Left ventricle myocardium inferior (tissue), 1 donor: Measurements from ENCODE around the gene MORN3. TPM values are rescaled to one million over a fixed set of nuclear protein-coding genes. Genes with fewer than 3 reads are reported as not detected.
"Not testable (repeated sequence)": the region's sequence is repeated elsewhere in the genome, so short reads cannot be mapped to it uniquely, and the experiment has no call there.

Experiments
- DNase-seq: peaks from one replicate; pipeline ENCODE4 v3.0.0-alpha.2; 2020
- H3K27ac ChIP-seq: fragments of 200-600 bp; replicated peaks from 2 replicates; pipeline ENCODE4 v1.8.0; 2021
- H3K27me3 ChIP-seq: fragments of 200-600 bp; 2 replicates; pipeline ENCODE4 v1.8.0; 2021; ENCODE audit warnings: low read depth
- H3K36me3 ChIP-seq: fragments of 200-600 bp; 2 replicates; pipeline ENCODE4 v1.8.0; 2021
- H3K4me1 ChIP-seq: fragments of 200-600 bp; 2 replicates; pipeline ENCODE4 v1.8.0; 2021
- H3K4me3 ChIP-seq: fragments of 200-600 bp; 2 replicates; pipeline ENCODE4 v1.8.0; 2021; ENCODE audit warnings: mild to moderate bottlenecking, moderate library complexity
- H3K9me3 ChIP-seq: fragments of 200-600 bp; replicated peaks from 2 replicates; pipeline ENCODE4 v1.8.0; 2021
- CTCF ChIP-seq: fragments of 200-600 bp; IDR thresholded peaks from 2 replicates; pipeline ENCODE4 v1.8.0; 2021; ENCODE audit warnings: antibody characterized with exemption, mild to moderate bottlenecking, borderline replicate concordance
- intact Hi-C: fragments of 100-400 bp; cut with micrococcal nuclease; formaldehyde crosslinking; loops from one replicate; pipeline ENCODE4 v1.11.0; 2022
- total RNA-seq: library from RNA; stranded (reverse); fragmentation: NEBNext Ultra II Directional; extraction: Animal tissue kit (Norgen Biotek cat#: 25700); gene quantifications from one replicate; pipeline ENCODE4 v1.2.1, GENCODE V29; 2021
- donor health status: DM: no; HTN: yes; CAD: no; lungs with severe emphysema.

MORN3 gene
- total RNA-seq, 1 donor from 2014 or later, result not detected

DNA sequence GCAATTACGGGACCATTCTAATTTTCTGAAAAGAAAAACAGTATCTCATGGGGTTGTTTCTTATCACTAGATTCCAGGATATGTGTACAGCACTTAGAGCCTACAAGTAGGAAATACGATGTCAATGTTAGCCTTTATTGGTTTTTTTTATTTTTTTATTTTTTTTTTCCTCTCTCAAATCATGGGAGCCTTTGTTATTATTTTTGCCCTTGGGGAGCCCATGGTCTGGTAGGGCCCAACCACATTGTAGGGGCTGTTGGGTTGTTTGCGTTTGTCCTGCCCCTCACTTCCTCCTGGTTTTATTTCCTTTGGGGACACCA is 5.9 kb downstream of the MORN3 start:
- no peak overlapping the region for H3K4me3 ChIP-seq
- H3K27ac ChIP-seq, result no peak overlapping the region
- no peaks in the 10 kb centered on the region for H3K9me3 ChIP-seq
- DNase-seq, result no peak
- no peak for TF ChIP-seq CTCF
- H3K36me3 ChIP-seq, result no peaks in the 10 kb centered on the region
- intact Hi-C loops, result no loop called here
- peaks cover 10% of the 10 kb centered on the region for H3K4me1 ChIP-seq
- no peaks in the 10 kb centered on the region for H3K27me3 ChIP-seq

- intact Hi-C loops, result not testable (repeated sequence)
Observed at GRCh38 chr12:121661353-121662105, 7.9 kb downstream of the MORN3 start.

DNA sequence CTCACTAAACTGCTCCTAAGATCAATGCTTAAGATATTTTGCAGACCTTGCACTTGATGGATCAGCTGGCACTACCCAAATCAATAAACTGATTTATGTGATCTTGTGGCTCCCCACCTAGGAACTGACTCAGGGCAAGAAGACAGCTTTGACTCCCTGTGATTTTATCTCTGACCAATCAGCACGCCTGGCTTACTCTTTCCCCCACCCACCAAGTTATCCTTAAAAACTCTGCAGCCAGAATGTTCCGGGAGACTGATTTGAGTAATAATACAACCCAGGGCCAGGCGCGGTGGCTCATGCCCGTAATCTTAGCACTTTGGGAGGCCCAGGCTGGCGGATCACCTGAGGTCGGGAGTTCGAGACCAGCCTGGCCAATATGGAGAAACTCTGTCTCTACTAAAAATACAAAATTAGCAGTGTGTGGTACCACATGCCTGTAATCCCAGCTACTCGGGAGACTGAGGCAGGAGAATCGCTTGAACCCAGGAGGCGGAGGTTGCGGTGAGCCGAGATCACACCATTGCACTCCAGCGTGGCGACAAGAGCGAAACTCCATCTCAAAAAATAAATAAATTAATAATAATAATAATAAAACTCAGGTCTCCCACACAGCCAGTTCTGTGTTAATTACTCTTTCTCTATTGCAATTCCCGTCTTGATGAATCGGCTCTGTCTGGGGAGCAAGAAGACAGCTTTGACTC is 12.0 kb downstream of the MORN3 start:
- Histone ChIP-seq H3K36me3 (no peaks in the 10 kb centered on the region), H3K27me3 (no peaks in the 10 kb centered on the region), H3K4me1 (peaks cover 12% of the 10 kb centered on the region), H3K9me3 (no peaks in the 10 kb centered on the region), H3K4me3 (no peak overlapping the region), H3K27ac (no peak overlapping the region)
- DNase-seq, result no peak
- TF ChIP-seq CTCF, result no peak
- intact Hi-C loops, result no loop called here

More at GRCh38 chr12:121661353-121662105, 7.9 kb downstream of the MORN3 start:
- H3K27ac ChIP-seq, H3K9me3 ChIP-seq, H3K36me3 ChIP-seq, DNase-seq, H3K27me3 ChIP-seq, H3K4me3 ChIP-seq: not testable (repeated sequence)
- H3K4me1 ChIP-seq, result peaks cover 12% of the 10 kb centered on the region

DNA sequence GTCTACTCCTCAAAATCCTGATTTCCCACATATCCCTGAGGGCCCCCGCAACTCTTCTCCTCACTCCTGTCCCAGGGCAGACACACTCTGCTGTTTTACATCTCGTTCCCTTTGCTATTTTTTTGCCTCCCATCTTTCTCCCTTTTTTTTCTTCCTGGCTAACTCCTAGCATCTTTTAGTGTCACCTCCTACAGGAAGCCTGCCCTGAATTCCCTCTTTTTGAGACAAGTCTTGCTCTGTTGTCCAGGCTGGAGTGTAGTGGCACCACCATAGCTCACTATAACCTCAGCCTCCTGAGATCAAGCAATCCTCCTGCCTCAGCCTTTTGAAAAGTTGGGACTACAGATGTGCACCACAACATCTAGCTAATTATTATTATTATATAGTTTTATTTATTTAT is 13.3 kb downstream of the MORN3 start:
- no peak for TF ChIP-seq CTCF
- intact Hi-C loops, result no loop called here
- no peaks in the 10 kb centered on the region for H3K27me3 ChIP-seq
- no peaks in the 10 kb centered on the region for H3K9me3 ChIP-seq
- no peaks in the 10 kb centered on the region for H3K36me3 ChIP-seq
- no peak overlapping the region for H3K4me3 ChIP-seq
- no peak for DNase-seq
- no peak overlapping the region for H3K27ac ChIP-seq
- H3K4me1 ChIP-seq, result peaks cover 12% of the 10 kb centered on the region

DNA sequence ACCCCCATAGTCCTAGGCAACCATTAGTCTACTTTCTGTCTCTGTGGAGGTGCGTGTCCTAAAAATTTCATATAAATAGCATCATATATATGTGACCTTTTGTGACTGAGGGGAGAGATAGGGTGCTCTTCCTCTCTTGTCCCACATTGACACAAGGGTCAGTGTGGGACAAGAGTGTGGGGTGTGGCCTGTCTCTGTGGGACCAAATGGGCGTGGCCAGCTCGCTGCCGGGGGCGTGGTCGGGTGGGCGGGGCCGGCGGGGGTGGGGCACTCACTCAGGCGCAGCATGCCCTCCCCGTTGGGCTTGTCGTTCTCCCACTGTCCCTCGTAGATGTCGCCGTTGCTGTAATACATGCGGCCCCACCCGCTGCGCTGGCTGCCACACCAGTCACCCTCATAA is 15.5 kb downstream of the MORN3 start:
- H3K27me3 ChIP-seq, result no peaks in the 10 kb centered on the region
- peaks cover 3% of the 10 kb centered on the region for H3K4me1 ChIP-seq
- H3K27ac ChIP-seq, result no peak overlapping the region
- no peak for DNase-seq
- no peaks in the 10 kb centered on the region for H3K9me3 ChIP-seq
- no peak for TF ChIP-seq CTCF
- no peaks in the 10 kb centered on the region for H3K36me3 ChIP-seq
- intact Hi-C loops, result no loop called here
- no peak overlapping the region for H3K4me3 ChIP-seq

DNA sequence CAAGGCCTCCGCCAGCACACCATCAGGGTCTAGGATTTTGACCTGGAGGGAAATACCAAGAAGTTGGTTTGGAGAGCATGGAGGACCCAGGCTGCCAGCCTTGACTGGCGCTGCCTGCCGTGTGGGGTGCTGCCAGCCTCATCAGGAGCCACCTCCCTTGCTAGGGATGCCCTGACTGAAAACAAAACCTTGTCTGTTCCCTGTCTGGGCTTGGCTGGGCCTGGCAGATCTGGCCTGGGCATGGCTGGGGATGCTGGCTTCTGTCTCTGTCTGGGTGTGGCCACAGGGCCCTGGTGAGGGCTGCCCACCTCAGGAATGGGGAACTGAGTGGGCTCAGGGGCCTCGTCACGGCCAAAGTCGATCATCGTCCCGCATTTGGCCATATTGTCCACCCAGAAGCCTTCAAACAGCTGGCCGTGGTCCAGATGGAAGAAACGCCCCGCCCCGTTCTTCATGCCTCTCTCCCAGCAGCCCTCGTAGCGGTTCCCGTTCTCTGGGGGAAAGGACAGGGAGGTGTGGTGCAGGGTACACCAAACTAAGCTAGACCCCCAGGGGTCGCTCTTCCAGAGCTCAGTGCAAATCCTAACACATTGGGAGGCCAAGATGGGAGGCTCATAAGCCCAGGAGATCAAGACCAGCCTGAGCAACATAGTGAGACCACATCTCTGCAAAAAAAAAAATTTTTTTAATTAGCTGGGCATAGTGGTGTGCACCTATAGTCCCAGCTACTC is 16.5 kb downstream of the MORN3 start:
- no peak for DNase-seq
- H3K36me3 ChIP-seq, result no peaks in the 10 kb centered on the region
- H3K27ac ChIP-seq, result no peak overlapping the region
- intact Hi-C loops, result no loop called here
- no peaks in the 10 kb centered on the region for H3K4me1 ChIP-seq
- H3K27me3 ChIP-seq, result no peaks in the 10 kb centered on the region
- no peak overlapping the region for H3K4me3 ChIP-seq
- no peaks in the 10 kb centered on the region for H3K9me3 ChIP-seq
- TF ChIP-seq CTCF, result no peak
